NOMO-1 treated with dmso at 0.1 percent for 144 hours (cell line): Measurements from ENCODE around the gene KRTAP10-3.
"Not testable (repeated sequence)": the region's sequence is repeated elsewhere in the genome, so short reads cannot be mapped to it uniquely, and the experiment has no call there.

Experiments
- DNase-seq: peaks from one replicate; lab custom pipeline; 2025; ENCODE audit not compliant: unreplicated experiment; lab: John Stamatoyannopoulos, UW

Gene KRTAP10-3

GRCh38 chr21:44590897-44591800 lies 32.6 kb upstream of the KRTAP10-3 start:
- not testable (repeated sequence) for DNase-seq

GRCh38 chr21:44590311-44590721 lies 31.7 kb upstream of the KRTAP10-3 start:
- no peak for DNase-seq

- no peak for DNase-seq
These were observed 31.2 kb upstream of the KRTAP10-3 start for GRCh38 chr21:44589586-44590305.

GRCh38 chr21:44589094-44589493 lies 30.5 kb upstream of the KRTAP10-3 start:
- DNase-seq, result no peak

GRCh38 chr21:44585892-44586291 lies 27.3 kb upstream of the KRTAP10-3 start:
- no peak for DNase-seq

- DNase-seq, result no peak
These were observed 25.2 kb upstream of the KRTAP10-3 start for GRCh38 chr21:44583800-44584147.

- no peak for DNase-seq
These were observed 24.6 kb upstream of the KRTAP10-3 start for GRCh38 chr21:44583089-44583799.

GRCh38 chr21:44582055-44582454 lies 23.5 kb upstream of the KRTAP10-3 start:
- no peak for DNase-seq

GRCh38 chr21:44581158-44581557 lies 22.6 kb upstream of the KRTAP10-3 start:
- no peak for DNase-seq

GRCh38 chr21:44580231-44580821 lies 21.7 kb upstream of the KRTAP10-3 start, which contains the start of gene KRTAP10-5:
Gene KRTAP10-5, minus strand, starts transcription at chr21:44580604. Its CDS starts 26 bp downstream, at chr21:44580578.
- not testable (repeated sequence) for DNase-seq

GRCh38 chr21:44579833-44580144 lies 21.2 kb upstream of the KRTAP10-3 start:
- no peak for DNase-seq

GRCh38 chr21:44579056-44579832 lies 20.6 kb upstream of the KRTAP10-3 start:
- no peak for DNase-seq

GRCh38 chr21:44578371-44579055 lies 19.9 kb upstream of the KRTAP10-3 start:
- DNase-seq, result no peak

GRCh38 chr21:44576025-44576420 lies 17.4 kb upstream of the KRTAP10-3 start:
- no peak for DNase-seq

GRCh38 chr21:44575307-44576024 lies 16.9 kb upstream of the KRTAP10-3 start:
- DNase-seq, result no peak

- DNase-seq, result no peak
These were observed 16.1 kb upstream of the KRTAP10-3 start for GRCh38 chr21:44574457-44575306.

- not testable (repeated sequence) for DNase-seq
These were observed 15.2 kb upstream of the KRTAP10-3 start, which contains the start of gene KRTAP10-4 for GRCh38 chr21:44573630-44574456. Gene KRTAP10-4, plus strand, starts transcription at chr21:44573729. Its CDS starts 30 bp downstream, at chr21:44573759.
